Measurements from ENCODE around the gene GALNT2. TPM values are rescaled to one million over a fixed set of nuclear protein-coding genes. Genes with fewer than 3 reads are reported as not detected.

The GALNT2 gene
- total and polyA plus RNA-seq, 2 experiments from 2014 or later = 17.8 to 48.3 TPM

- Mint-ChIP-seq H3K4me1 (peaks cover 23% of the 10 kb centered on the region), H3K27me3 (ENCODE audit: insufficient read depth, low read depth, poor library complexity) (no peaks in the 10 kb centered on the region), H3K27ac (no peak overlapping the region), H3K9me3 (no peaks in the 10 kb centered on the region; the same call in 2 of the 3 replicates), H3K36me3 (ENCODE audit: low read depth) (peaks cover 5% of the 10 kb centered on the region), H3K4me3 (no peak overlapping the region)
- H3K36me3 ChIP-seq (ENCODE audit: insufficient read depth) = no peaks in the 10 kb centered on the region
- peaks cover 64% of the 10 kb centered on the region for H3K79me2 ChIP-seq (replicated peaks; ENCODE audit: insufficient read depth)
- peaks cover 3% of the 10 kb centered on the region; the same call in 1 of the 2 replicates for H3K4me1 ChIP-seq (ENCODE audit: insufficient read depth)
- TF ChIP-seq JUNB (IDR thresholded peaks at IDR 0.05; ENCODE audit: unreplicated experiment) = no peak
- TF ChIP-seq CREB1 (CRISPR knock-in tag; IDR thresholded peaks at IDR 0.05; ENCODE audit: low read depth) = no peak
- no peak for TF ChIP-seq EZH2 (IDR thresholded peaks at IDR 0.05; ENCODE audit: low read depth, unreplicated experiment)
- no peak for TF ChIP-seq ZNF114 (CRISPR knock-in tag; IDR thresholded peaks at IDR 0.05)
- no peak for TF ChIP-seq ETS1 (IDR thresholded peaks at IDR 0.05)
- no peak overlapping the region for H3K4me2 ChIP-seq
- no peaks in the 10 kb centered on the region for H3K27me3 ChIP-seq (ENCODE audit: insufficient read depth)
- no peak overlapping the region for H3K27ac ChIP-seq (ENCODE audit: low read depth)
- no peaks in the 10 kb centered on the region for H3F3A ChIP-seq (replicated peaks; ENCODE audit: low read depth)
- H4K20me1 ChIP-seq (replicated peaks; ENCODE audit: insufficient read depth) = no peaks in the 10 kb centered on the region
- DNase-seq (ENCODE audit: low spot score) = no peak
- H3K4me3 ChIP-seq = no peak overlapping the region
- H3K9me2 ChIP-seq (ENCODE audit: insufficient read depth) = peaks cover 16% of the 10 kb centered on the region; the same call in 1 of the 2 replicates
- H2AFZ ChIP-seq = no peak overlapping the region
- no peak for ATAC-seq
Observed at GRCh38 chr1:230156536-230156935, 89.5 kb downstream of the GALNT2 start.

GRCh38 chr1:230157420-230158390, 90.7 kb downstream of the GALNT2 start:
- Histone ChIP-seq H3K27ac (ENCODE audit: low read depth) (no peak overlapping the region), H3K4me1 (ENCODE audit: insufficient read depth) (peaks cover 3% of the 10 kb centered on the region; the same call in 1 of the 2 replicates), H4K20me1 (replicated peaks; ENCODE audit: insufficient read depth) (no peaks in the 10 kb centered on the region; the same call in 1 of the 2 replicates), H3K4me3 (no peak overlapping the region), H2AFZ (no peak overlapping the region), H3K79me2 (replicated peaks; ENCODE audit: insufficient read depth) (peaks cover 63% of the 10 kb centered on the region), H3K4me2 (no peak overlapping the region), H3K9me2 (ENCODE audit: insufficient read depth) (peaks cover 16% of the 10 kb centered on the region; the same call in 1 of the 2 replicates), H3F3A (replicated peaks; ENCODE audit: low read depth) (no peaks in the 10 kb centered on the region), H3K36me3 (ENCODE audit: insufficient read depth) (no peaks in the 10 kb centered on the region), H3K27me3 (ENCODE audit: insufficient read depth) (no peaks in the 10 kb centered on the region)
- Mint-ChIP-seq H3K27me3 (ENCODE audit: insufficient read depth, low read depth, poor library complexity) (no peaks in the 10 kb centered on the region), H3K27ac (no peak overlapping the region), H3K4me1 (peaks cover 23% of the 10 kb centered on the region), H3K9me3 (no peaks in the 10 kb centered on the region; the same call in 2 of the 3 replicates), H3K4me3 (no peak overlapping the region), H3K36me3 (ENCODE audit: low read depth) (peaks cover 5% of the 10 kb centered on the region)
- DNase-seq (ENCODE audit: low spot score) (no peak), ATAC-seq (peak; percentile 26; the same call in 1 of the 3 replicates)
- TF ChIP-seq EZH2 (IDR thresholded peaks at IDR 0.05; ENCODE audit: low read depth, unreplicated experiment) (no peak), REST (IDR thresholded peaks at IDR 0.05; ENCODE audit: unreplicated experiment) (no peak), ETS1 (IDR thresholded peaks at IDR 0.05) (no peak), CTCF (conservative IDR thresholded peaks at IDR 0.05; ENCODE audit: low read depth in 2 of 2) (no peak), POLR2AphosphoS5 (IDR thresholded peaks at IDR 0.05; ENCODE audit: low read depth) (no peak), JUNB (IDR thresholded peaks at IDR 0.05; ENCODE audit: unreplicated experiment) (no peak), EZH2phosphoT487 (IDR thresholded peaks at IDR 0.05; ENCODE audit: unreplicated experiment) (no peak), CREB1 (CRISPR knock-in tag; IDR thresholded peaks at IDR 0.05; ENCODE audit: low read depth) (no peak), NANOG (IDR thresholded peaks at IDR 0.05; ENCODE audit: borderline replicate concordance) (no peak), ZNF331 (CRISPR knock-in tag; IDR thresholded peaks at IDR 0.05; ENCODE audit: low read depth) (no peak), ZNF114 (CRISPR knock-in tag; IDR thresholded peaks at IDR 0.05) (no peak)

Measured in GM23338 (cell line).